ENCODE data around the gene POMT2.
"Not testable (repeated sequence)": the region's sequence is repeated elsewhere in the genome, so short reads cannot be mapped to it uniquely, and the experiment has no call there.

Gene POMT2

DNA sequence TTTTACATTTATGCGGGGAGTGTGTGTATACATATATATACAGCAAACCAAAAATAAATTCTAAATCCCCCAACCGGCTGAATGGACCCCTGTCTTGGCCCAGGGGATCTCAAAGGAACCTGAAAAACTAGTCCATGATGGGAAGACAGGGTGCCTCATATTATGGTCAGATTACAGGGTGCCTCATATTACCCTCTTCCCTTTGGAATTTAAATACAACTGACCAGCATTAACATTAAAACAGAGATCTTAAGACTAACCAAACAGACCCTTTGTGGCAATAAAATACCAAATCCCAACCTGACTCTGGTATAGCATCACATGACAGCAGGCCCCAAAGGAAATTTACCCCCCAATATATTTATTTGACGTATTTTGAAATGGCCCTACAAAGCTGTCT lies 17.2 kb upstream of the POMT2 start:
- no peak for ATAC-seq
- TF ChIP-seq, protein P1, sequence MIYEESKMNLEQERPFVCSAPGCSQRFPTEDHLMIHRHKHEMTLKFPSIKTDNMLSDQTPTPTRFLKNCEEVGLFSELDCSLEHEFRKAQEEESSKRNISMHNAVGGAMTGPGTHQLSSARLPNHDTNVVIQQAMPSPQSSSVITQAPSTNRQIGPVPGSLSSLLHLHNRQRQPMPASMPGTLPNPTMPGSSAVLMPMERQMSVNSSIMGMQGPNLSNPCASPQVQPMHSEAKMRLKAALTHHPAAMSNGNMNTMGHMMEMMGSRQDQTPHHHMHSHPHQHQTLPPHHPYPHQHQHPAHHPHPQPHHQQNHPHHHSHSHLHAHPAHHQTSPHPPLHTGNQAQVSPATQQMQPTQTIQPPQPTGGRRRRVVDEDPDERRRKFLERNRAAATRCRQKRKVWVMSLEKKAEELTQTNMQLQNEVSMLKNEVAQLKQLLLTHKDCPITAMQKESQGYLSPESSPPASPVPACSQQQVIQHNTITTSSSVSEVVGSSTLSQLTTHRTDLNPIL (CRISPR knock-in tag; IDR thresholded peaks at IDR 0.05; ENCODE audit: low read depth), result no peak
- TF ChIP-seq, protein P2, sequence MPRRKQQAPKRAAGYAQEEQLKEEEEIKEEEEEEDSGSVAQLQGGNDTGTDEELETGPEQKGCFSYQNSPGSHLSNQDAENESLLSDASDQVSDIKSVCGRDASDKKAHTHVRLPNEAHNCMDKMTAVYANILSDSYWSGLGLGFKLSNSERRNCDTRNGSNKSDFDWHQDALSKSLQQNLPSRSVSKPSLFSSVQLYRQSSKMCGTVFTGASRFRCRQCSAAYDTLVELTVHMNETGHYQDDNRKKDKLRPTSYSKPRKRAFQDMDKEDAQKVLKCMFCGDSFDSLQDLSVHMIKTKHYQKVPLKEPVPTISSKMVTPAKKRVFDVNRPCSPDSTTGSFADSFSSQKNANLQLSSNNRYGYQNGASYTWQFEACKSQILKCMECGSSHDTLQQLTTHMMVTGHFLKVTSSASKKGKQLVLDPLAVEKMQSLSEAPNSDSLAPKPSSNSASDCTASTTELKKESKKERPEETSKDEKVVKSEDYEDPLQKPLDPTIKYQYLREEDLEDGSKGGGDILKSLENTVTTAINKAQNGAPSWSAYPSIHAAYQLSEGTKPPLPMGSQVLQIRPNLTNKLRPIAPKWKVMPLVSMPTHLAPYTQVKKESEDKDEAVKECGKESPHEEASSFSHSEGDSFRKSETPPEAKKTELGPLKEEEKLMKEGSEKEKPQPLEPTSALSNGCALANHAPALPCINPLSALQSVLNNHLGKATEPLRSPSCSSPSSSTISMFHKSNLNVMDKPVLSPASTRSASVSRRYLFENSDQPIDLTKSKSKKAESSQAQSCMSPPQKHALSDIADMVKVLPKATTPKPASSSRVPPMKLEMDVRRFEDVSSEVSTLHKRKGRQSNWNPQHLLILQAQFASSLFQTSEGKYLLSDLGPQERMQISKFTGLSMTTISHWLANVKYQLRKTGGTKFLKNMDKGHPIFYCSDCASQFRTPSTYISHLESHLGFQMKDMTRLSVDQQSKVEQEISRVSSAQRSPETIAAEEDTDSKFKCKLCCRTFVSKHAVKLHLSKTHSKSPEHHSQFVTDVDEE (CRISPR knock-in tag; IDR thresholded peaks at IDR 0.05), result no peak
- TF ChIP-seq GLIS3 (CRISPR knock-in tag; IDR thresholded peaks at IDR 0.05) (no peak), ZNF8 (CRISPR knock-in tag; IDR thresholded peaks at IDR 0.05) (no peak), SNAI2 (CRISPR knock-in tag; IDR thresholded peaks at IDR 0.05) (no peak), TOX (CRISPR knock-in tag; IDR thresholded peaks at IDR 0.05; ENCODE audit: borderline replicate concordance) (no peak), ISL1 (CRISPR knock-in tag; IDR thresholded peaks at IDR 0.05) (no peak), OSR1 (CRISPR knock-in tag; IDR thresholded peaks at IDR 0.05) (no peak), ZNF565 (CRISPR knock-in tag; conservative IDR thresholded peaks at IDR 0.05; ENCODE audit: low read depth) (no peak), CSDC2 (CRISPR knock-in tag; IDR thresholded peaks at IDR 0.05) (no peak)
- TF ChIP-seq, protein P3, sequence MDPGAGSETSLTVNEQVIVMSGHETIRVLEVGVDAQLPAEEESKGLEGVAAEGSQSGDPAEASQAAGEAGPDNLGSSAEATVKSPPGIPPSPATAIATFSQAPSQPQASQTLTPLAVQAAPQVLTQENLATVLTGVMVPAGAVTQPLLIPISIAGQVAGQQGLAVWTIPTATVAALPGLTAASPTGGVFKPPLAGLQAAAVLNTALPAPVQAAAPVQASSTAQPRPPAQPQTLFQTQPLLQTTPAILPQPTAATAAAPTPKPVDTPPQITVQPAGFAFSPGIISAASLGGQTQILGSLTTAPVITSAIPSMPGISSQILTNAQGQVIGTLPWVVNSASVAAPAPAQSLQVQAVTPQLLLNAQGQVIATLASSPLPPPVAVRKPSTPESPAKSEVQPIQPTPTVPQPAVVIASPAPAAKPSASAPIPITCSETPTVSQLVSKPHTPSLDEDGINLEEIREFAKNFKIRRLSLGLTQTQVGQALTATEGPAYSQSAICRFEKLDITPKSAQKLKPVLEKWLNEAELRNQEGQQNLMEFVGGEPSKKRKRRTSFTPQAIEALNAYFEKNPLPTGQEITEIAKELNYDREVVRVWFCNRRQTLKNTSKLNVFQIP (CRISPR knock-in tag; IDR thresholded peaks at IDR 0.05; ENCODE audit: borderline replicate concordance, low read depth), result no peak
- TF ChIP-seq, protein P4, sequence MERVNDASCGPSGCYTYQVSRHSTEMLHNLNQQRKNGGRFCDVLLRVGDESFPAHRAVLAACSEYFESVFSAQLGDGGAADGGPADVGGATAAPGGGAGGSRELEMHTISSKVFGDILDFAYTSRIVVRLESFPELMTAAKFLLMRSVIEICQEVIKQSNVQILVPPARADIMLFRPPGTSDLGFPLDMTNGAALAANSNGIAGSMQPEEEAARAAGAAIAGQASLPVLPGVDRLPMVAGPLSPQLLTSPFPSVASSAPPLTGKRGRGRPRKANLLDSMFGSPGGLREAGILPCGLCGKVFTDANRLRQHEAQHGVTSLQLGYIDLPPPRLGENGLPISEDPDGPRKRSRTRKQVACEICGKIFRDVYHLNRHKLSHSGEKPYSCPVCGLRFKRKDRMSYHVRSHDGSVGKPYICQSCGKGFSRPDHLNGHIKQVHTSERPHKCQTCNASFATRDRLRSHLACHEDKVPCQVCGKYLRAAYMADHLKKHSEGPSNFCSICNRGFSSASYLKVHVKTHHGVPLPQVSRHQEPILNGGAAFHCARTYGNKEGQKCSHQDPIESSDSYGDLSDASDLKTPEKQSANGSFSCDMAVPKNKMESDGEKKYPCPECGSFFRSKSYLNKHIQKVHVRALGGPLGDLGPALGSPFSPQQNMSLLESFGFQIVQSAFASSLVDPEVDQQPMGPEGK (CRISPR knock-in tag; IDR thresholded peaks at IDR 0.05; ENCODE audit: borderline replicate concordance), result no peak

DNA sequence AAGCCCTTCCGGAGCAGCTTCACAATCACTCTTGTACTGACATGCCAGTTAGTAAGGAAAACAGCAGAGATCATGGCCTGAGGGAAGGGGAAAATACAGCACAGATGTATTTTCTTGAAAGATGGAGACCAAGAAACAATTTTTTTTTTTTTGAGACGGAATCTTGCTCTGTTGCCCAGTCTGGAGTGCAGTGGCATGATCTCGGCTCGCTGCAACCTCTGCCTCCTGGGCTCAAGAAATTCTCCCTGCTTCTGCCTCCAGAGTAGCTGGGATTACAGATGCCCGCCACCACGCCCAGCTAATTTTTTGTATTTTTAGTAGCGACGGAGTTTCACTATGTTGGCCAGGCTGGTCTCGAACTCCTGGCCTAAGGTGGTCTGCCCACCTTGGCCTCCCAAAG lies 16.6 kb upstream of the POMT2 start:
- not testable (repeated sequence) for ATAC-seq

DNA sequence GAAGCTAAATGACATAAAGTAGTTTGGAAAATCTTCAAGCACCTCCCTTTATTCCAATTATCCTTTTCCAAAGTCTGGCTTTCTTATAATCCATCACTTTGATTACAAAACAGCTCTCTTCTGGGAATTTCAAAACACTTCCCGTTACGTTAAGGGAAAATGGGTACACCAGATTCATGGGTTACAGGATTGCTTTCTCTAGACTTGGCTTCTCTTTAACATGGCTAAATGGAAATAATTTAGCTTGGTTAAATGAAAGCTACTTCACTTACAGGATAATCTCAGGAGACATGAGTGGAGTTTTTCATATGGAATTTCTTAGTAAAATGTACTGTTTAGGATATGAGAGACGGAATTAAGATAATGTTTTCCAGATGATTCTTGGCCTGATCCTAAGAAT lies 14.9 kb upstream of the POMT2 start:
- no peak for TF ChIP-seq ZNF8 (CRISPR knock-in tag; IDR thresholded peaks at IDR 0.05)
- TF ChIP-seq ZFP30 (CRISPR knock-in tag; IDR thresholded peaks at IDR 0.05), result no peak
- TF ChIP-seq BACH2 (CRISPR knock-in tag; IDR thresholded peaks at IDR 0.05; ENCODE audit: borderline replicate concordance), result no peak
- TF ChIP-seq CSDC2 (CRISPR knock-in tag; IDR thresholded peaks at IDR 0.05), result no peak
- TF ChIP-seq, protein P5, sequence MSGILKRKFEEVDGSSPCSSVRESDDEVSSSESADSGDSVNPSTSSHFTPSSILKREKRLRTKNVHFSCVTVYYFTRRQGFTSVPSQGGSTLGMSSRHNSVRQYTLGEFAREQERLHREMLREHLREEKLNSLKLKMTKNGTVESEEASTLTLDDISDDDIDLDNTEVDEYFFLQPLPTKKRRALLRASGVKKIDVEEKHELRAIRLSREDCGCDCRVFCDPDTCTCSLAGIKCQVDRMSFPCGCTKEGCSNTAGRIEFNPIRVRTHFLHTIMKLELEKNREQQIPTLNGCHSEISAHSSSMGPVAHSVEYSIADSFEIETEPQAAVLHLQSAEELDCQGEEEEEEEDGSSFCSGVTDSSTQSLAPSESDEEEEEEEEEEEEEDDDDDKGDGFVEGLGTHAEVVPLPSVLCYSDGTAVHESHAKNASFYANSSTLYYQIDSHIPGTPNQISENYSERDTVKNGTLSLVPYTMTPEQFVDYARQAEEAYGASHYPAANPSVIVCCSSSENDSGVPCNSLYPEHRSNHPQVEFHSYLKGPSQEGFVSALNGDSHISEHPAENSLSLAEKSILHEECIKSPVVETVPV (CRISPR knock-in tag; IDR thresholded peaks at IDR 0.05), result no peak
- TF ChIP-seq PPARA (CRISPR knock-in tag; IDR thresholded peaks at IDR 0.05; ENCODE audit: borderline replicate concordance), result no peak
- TF ChIP-seq RARB (CRISPR knock-in tag; IDR thresholded peaks at IDR 0.05), result no peak
- TF ChIP-seq, protein P4 (CRISPR knock-in tag; IDR thresholded peaks at IDR 0.05; ENCODE audit: borderline replicate concordance), result no peak
- no peak for TF ChIP-seq GLIS3 (CRISPR knock-in tag; IDR thresholded peaks at IDR 0.05)
- TF ChIP-seq, protein P1 (CRISPR knock-in tag; IDR thresholded peaks at IDR 0.05; ENCODE audit: low read depth), result no peak
- no peak for TF ChIP-seq ESRRG (CRISPR knock-in tag; IDR thresholded peaks at IDR 0.05)
- TF ChIP-seq ARNTL (CRISPR knock-in tag; IDR thresholded peaks at IDR 0.05; ENCODE audit: borderline replicate concordance, low read depth), result no peak
- no peak for ATAC-seq

Data from SK-N-SH treated with all-trans-retinoic acid at 6 μM for 48 hours (cell line).